PC-9 (cell line): Measurements from ENCODE around the gene KLF12. TPM values are rescaled to one million over a fixed set of nuclear protein-coding genes. Genes with fewer than 3 reads are reported as not detected.

Experiments used
- BruUV-seq: library from RNA; stranded (reverse); fragments of 400-500 nt; replicated peaks from 2 replicates; lab custom pipeline; 2021; lab: Mats Ljungman, UMichigan
- CTCF ChIA-PET: fragments of 300-600 bp; sonication (Branson Sonifier 250); formaldehyde crosslinking; loops from one replicate; lab custom pipeline; 2022; ENCODE audit warnings: antibody characterized with exemption; lab: Charles Lee
- POLR2A ChIA-PET: fragments of 300-600 bp; sonication (Branson Sonifier 250); formaldehyde crosslinking; loops from one replicate; lab custom pipeline; 2022; ENCODE audit warnings: antibody characterized with exemption; ENCODE audit not compliant: unreplicated experiment; lab: Charles Lee
- DNase-seq, 2 experiments: peaks; one replicate each; pipeline versions ENCODE4 v3.0.0 to v3.0.0-alpha.2; 2015 to 2022; ENCODE audit warnings: mixed read lengths in 1 of 2
- H2AFZ ChIP-seq: fragments of 200-600 bp; sonication (generic); 2 replicates; pipeline ENCODE4 v1.8.1; 2017; ENCODE audit warnings: antibody characterized with exemption
- H3F3A ChIP-seq: fragments of 200-600 bp; sonication (generic); 2 replicates; pipeline ENCODE4 v1.8.1; 2017; ENCODE audit warnings: antibody characterized with exemption, mild to moderate bottlenecking, low read depth; ENCODE audit not compliant: insufficient read depth
- H3K27ac ChIP-seq: fragments of 200-600 bp; sonication (generic); 2 replicates; pipeline ENCODE4 v1.6.1; 2016; ENCODE audit warnings: mixed run types
- H3K27me3 ChIP-seq: fragments of 200-600 bp; sonication (generic); 2 replicates; pipeline ENCODE4 v1.6.1; 2016; ENCODE audit warnings: low read depth, mixed run types; ENCODE audit not compliant: insufficient read depth
- H3K36me3 ChIP-seq: fragments of 200-600 bp; sonication (generic); 2 replicates; pipeline ENCODE4 v1.6.1; 2016; ENCODE audit warnings: low read depth, mixed run types
- H3K4me1 ChIP-seq: fragments of 200-600 bp; sonication (generic); replicated peaks from 2 replicates; pipeline ENCODE4 v1.6.1; 2016; ENCODE audit warnings: mixed run types; ENCODE audit not compliant: insufficient read depth
- H3K4me2 ChIP-seq: fragments of 200-600 bp; sonication (generic); 2 replicates; pipeline ENCODE4 v1.6.1; 2017; ENCODE audit warnings: mixed run types
- H3K4me3 ChIP-seq: fragments of 200-600 bp; sonication (generic); 2 replicates; pipeline ENCODE4 v1.6.1; 2016; ENCODE audit warnings: mixed run types
- H3K79me2 ChIP-seq: fragments of 200-600 bp; sonication (generic); 2 replicates; pipeline ENCODE4 v1.6.1; 2017; ENCODE audit warnings: low read depth, mixed run types
- H3K9me2 ChIP-seq: fragments of 200-600 bp; sonication (generic); 2 replicates; pipeline ENCODE4 v1.8.1; 2017; ENCODE audit warnings: mild to moderate bottlenecking; ENCODE audit not compliant: insufficient read depth
- H3K9me3 ChIP-seq: fragments of 200-600 bp; sonication (generic); 2 replicates; pipeline ENCODE4 v1.8.1; 2016; ENCODE audit warnings: low read depth; ENCODE audit not compliant: insufficient read depth
- H4K20me1 ChIP-seq: fragments of 200-600 bp; sonication (generic); 2 replicates; pipeline ENCODE4 v1.8.1; 2017; ENCODE audit not compliant: insufficient read depth
- CTCF ChIP-seq: fragments of 200-600 bp; sonication (generic); conservative IDR thresholded peaks from 2 replicates; pipeline ENCODE4 v1.6.1; 2017; ENCODE audit warnings: mixed run types, antibody characterized with exemption, mild to moderate bottlenecking, moderate library complexity
- EZH2 ChIP-seq: fragments of 200-600 bp; sonication (generic); IDR thresholded peaks from 2 replicates; pipeline ENCODE4 v1.8.0; 2017; ENCODE audit warnings: antibody characterized with exemption, low read depth
- intact Hi-C: fragments of 100-400 bp; cut with micrococcal nuclease; formaldehyde crosslinking; loops from one replicate; pipeline ENCODE4 v1.10.0; 2022; ENCODE audit not compliant: unreplicated experiment
- total RNA-seq: library from RNA; stranded (reverse); gene quantifications from 2 replicates; pipeline ENCODE4 v1.2.3, GENCODE V29; 2021

The KLF12 gene
- total RNA-seq, 1 experiment from 2014 or later = 10.3 TPM

- intact Hi-C loops = no loop called here
Observed at GRCh38 chr13:74154981-74155380, 20.8 kb upstream of the KLF12 start.

DNA sequence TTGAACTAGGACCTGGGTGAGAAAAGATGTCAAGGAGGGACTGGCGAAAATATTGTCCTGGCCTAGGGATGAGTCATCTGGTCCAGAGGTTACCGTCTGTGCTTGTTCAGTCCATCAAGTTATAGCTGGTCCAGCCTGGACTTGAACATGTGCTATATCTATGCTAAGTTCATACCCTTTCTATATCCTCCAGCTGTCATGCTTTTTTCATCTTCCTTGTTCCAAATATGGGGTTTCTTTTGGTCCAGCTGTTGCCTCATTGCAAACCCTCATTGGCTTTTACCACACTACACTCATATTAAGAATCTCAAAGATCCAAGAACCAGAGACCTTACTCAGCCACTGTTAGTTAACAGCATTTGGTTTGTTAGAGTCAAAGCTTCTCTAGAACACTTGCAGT is 19.1 kb upstream of the KLF12 start:
- no TSS peak for BruUV-seq
- H3K4me2 ChIP-seq = no peak overlapping the region
- no peaks in the 10 kb centered on the region for H3F3A ChIP-seq
- no peak overlapping the region for H3K27ac ChIP-seq
- ChIA-PET POLR2A (no interaction called here), CTCF (no interaction called here)
- TF ChIP-seq CTCF (no peak), EZH2 (no peak)
- no peaks in the 10 kb centered on the region for H3K27me3 ChIP-seq
- no peak overlapping the region for H3K4me3 ChIP-seq
- H3K79me2 ChIP-seq = no peaks in the 10 kb centered on the region
- no peaks in the 10 kb centered on the region for H3K36me3 ChIP-seq
- H3K9me2 ChIP-seq = no peaks in the 10 kb centered on the region
- DNase-seq = no peak
- H3K9me3 ChIP-seq = no peaks in the 10 kb centered on the region
- H3K4me1 ChIP-seq = no peaks in the 10 kb centered on the region
- no peak overlapping the region for H2AFZ ChIP-seq
- intact Hi-C loops = no loop called here
- no peaks in the 10 kb centered on the region for H4K20me1 ChIP-seq

More at GRCh38 chr13:74154981-74155380, 20.8 kb upstream of the KLF12 start:
- H3K4me1 ChIP-seq = no peaks in the 10 kb centered on the region
- POLR2A ChIA-PET = interaction anchor here (0.6 to 0.7 kb wide), 2 partner anchors 15 to 499 kb away, joined by 5 to 6 read pairs; no protein-coding TSS in a partner anchor
- H4K20me1 ChIP-seq = no peaks in the 10 kb centered on the region
- H3F3A ChIP-seq = no peaks in the 10 kb centered on the region
- no peak for TF ChIP-seq CTCF
- no peaks in the 10 kb centered on the region for H3K79me2 ChIP-seq
- no peak overlapping the region for H3K4me2 ChIP-seq
- H3K36me3 ChIP-seq = no peaks in the 10 kb centered on the region
- H3K9me2 ChIP-seq = no peaks in the 10 kb centered on the region
- H3K27me3 ChIP-seq = no peaks in the 10 kb centered on the region
- H2AFZ ChIP-seq = no peak overlapping the region
- H3K4me3 ChIP-seq = no peak overlapping the region
- no TSS peak for BruUV-seq
- no peak overlapping the region for H3K27ac ChIP-seq
- no peaks in the 10 kb centered on the region for H3K9me3 ChIP-seq
- CTCF ChIA-PET = no interaction called here
- no peak for DNase-seq

DNA sequence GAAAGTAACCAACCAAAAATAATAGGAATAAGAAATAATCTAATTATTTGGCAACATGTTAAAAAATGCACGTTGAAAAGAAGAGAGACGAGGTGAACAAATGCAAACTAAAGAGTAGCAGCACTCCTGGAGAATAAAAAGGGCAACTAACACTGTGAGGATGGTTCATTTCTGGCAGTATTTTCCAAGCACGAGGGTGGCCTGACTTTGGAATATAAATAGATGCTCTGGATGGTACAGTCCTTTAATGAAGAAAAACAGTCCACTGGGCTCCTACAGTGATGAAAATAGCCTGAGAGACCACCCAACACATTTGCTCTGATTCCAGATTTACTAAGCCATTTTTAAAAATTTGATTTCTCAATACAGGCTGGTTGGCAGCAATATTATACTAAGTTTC is 17.7 kb upstream of the KLF12 start:
- no peaks in the 10 kb centered on the region for H3K27me3 ChIP-seq
- no peaks in the 10 kb centered on the region for H3K79me2 ChIP-seq
- no peak overlapping the region for H2AFZ ChIP-seq
- H3K4me2 ChIP-seq = no peak overlapping the region
- DNase-seq = no peak
- no peak for TF ChIP-seq CTCF
- no peak for TF ChIP-seq EZH2
- H3K4me1 ChIP-seq = no peaks in the 10 kb centered on the region
- no peak overlapping the region for H3K4me3 ChIP-seq
- H3K9me3 ChIP-seq = no peaks in the 10 kb centered on the region
- H4K20me1 ChIP-seq = no peaks in the 10 kb centered on the region
- H3K36me3 ChIP-seq = no peaks in the 10 kb centered on the region
- no peaks in the 10 kb centered on the region for H3K9me2 ChIP-seq
- ChIA-PET CTCF (no interaction called here), POLR2A (no interaction called here)
- H3K27ac ChIP-seq = no peak overlapping the region
- no TSS peak for BruUV-seq
- no peaks in the 10 kb centered on the region for H3F3A ChIP-seq
- intact Hi-C loops = no loop called here
